ENCODE results near the gene TMEM108.

TMEM108 gene

DNA sequence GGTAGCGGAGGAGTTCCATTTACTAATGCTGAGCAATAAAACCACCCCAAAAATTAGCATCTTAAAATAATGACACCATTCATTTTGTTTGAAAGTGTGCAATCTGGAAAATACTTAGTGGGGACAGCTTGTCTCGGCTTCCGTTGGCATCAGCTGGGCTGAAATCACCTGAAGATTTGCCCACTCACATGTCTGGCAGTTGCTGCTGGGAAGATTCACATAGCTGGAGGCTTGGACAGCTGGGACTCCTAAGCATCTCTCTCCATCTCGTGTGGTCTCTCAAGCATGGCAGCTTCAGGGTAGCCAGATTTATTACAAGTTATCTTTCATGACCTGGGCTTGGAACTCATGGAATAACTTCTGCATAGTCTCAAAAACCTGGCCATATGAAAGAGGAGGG lies 323.2 kb downstream of the TMEM108 start:
- no peak for TF ChIP-seq POLR2AphosphoS5 (IDR thresholded peaks at IDR 0.05; ENCODE audit: low read depth, low read length)

DNA sequence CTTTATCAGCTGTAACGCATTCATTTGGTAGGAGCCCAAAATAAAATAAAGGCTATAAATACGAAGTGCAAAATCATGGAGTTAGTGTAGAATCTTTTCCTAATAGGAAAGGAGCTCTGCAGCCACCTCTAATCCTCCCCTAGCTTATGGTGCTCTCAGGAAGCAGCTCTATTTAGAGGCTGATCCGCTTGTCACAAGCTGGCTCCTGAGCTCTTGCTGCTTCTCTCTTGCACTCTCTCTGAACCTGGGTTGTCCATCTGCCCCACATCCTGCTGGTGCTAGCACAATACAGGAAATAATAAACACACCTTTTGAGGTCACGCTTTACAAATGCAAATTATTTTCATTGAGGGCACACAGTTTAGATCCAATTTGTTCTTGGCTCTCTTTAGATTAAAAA lies 324.3 kb downstream of the TMEM108 start:
- TF ChIP-seq TAF1 (IDR thresholded peaks at IDR 0.05; ENCODE audit: borderline replicate concordance, insufficient read depth, low read length), result no peak
- no peak for TF ChIP-seq FOXP2 (optimal IDR thresholded peaks at IDR 0.05; ENCODE audit: borderline replicate concordance, extremely low read depth, extremely low read length, insufficient read depth)
- no peak for TF ChIP-seq POLR2AphosphoS5 (IDR thresholded peaks at IDR 0.05; ENCODE audit: low read depth, low read length)
- TF ChIP-seq, protein P1, sequence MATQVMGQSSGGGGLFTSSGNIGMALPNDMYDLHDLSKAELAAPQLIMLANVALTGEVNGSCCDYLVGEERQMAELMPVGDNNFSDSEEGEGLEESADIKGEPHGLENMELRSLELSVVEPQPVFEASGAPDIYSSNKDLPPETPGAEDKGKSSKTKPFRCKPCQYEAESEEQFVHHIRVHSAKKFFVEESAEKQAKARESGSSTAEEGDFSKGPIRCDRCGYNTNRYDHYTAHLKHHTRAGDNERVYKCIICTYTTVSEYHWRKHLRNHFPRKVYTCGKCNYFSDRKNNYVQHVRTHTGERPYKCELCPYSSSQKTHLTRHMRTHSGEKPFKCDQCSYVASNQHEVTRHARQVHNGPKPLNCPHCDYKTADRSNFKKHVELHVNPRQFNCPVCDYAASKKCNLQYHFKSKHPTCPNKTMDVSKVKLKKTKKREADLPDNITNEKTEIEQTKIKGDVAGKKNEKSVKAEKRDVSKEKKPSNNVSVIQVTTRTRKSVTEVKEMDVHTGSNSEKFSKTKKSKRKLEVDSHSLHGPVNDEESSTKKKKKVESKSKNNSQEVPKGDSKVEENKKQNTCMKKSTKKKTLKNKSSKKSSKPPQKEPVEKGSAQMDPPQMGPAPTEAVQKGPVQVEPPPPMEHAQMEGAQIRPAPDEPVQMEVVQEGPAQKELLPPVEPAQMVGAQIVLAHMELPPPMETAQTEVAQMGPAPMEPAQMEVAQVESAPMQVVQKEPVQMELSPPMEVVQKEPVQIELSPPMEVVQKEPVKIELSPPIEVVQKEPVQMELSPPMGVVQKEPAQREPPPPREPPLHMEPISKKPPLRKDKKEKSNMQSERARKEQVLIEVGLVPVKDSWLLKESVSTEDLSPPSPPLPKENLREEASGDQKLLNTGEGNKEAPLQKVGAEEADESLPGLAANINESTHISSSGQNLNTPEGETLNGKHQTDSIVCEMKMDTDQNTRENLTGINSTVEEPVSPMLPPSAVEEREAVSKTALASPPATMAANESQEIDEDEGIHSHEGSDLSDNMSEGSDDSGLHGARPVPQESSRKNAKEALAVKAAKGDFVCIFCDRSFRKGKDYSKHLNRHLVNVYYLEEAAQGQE (IDR thresholded peaks at IDR 0.05; ENCODE audit: insufficient read depth in 1 of 2, low read depth in 2 of 2, low read length in 2 of 2), result no peak
- TF ChIP-seq SIN3A (IDR thresholded peaks at IDR 0.05; ENCODE audit: borderline replicate concordance, insufficient read depth, low read length), result no peak

DNA sequence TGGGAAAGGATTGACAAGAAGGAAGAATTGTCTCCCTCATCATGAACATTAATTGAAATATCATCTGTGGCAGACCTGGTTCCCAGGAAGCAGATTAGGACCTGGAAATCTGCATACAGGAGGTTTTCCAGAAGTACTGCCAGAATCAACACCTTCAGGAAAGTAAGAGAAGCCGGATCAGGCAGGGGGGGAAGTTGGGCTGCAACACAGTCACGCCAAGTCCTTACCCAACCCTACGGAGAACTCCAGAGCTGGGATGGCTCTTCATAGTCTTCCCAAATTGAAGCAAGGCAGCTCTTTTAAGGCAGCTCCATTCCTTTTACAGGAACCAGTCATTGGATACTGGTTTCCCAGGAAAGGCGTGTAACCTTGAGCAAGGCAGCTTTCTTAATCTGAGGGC lies 326.5 kb downstream of the TMEM108 start:
- TF ChIP-seq, protein P1 (IDR thresholded peaks at IDR 0.05; ENCODE audit: insufficient read depth in 1 of 2, low read depth in 2 of 2, low read length in 2 of 2), result no peak
- no peak for TF ChIP-seq POLR2AphosphoS5 (IDR thresholded peaks at IDR 0.05; ENCODE audit: low read depth, low read length)
- TF ChIP-seq SIN3A (IDR thresholded peaks at IDR 0.05; ENCODE audit: borderline replicate concordance, insufficient read depth, low read length), result no peak
- TF ChIP-seq TAF1 (IDR thresholded peaks at IDR 0.05; ENCODE audit: borderline replicate concordance, insufficient read depth, low read length), result no peak
- TF ChIP-seq FOXP2 (optimal IDR thresholded peaks at IDR 0.05; ENCODE audit: borderline replicate concordance, extremely low read depth, extremely low read length, insufficient read depth), result no peak

DNA sequence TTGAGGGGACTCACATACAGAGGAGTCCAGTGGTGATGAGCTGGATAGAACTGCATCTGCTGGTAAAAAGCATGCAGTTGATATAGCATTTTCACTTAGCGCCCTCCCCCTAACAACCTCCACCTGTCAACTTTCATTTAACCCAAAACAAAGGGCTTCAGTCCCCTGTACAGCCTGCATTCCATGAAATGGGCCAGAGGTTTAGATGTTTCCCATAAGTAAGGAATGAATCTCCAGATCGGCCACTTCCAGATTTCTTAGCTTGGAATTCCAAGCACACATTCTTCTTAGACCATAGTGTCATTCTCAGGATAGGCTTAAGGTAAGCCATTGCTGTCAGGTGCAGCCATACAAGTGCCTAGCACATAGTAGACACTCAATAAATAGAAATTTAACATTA lies 328.7 kb downstream of the TMEM108 start:
- no peak for TF ChIP-seq TAF1 (IDR thresholded peaks at IDR 0.05; ENCODE audit: borderline replicate concordance, insufficient read depth, low read length)
- TF ChIP-seq, protein P1 (IDR thresholded peaks at IDR 0.05; ENCODE audit: insufficient read depth in 1 of 2, low read depth in 2 of 2, low read length in 2 of 2), result no peak
- no peak for TF ChIP-seq SIN3A (IDR thresholded peaks at IDR 0.05; ENCODE audit: borderline replicate concordance, insufficient read depth, low read length)
- no peak for TF ChIP-seq POLR2AphosphoS5 (IDR thresholded peaks at IDR 0.05; ENCODE audit: low read depth, low read length)
- TF ChIP-seq FOXP2 (optimal IDR thresholded peaks at IDR 0.05; ENCODE audit: borderline replicate concordance, extremely low read depth, extremely low read length, insufficient read depth), result no peak

DNA sequence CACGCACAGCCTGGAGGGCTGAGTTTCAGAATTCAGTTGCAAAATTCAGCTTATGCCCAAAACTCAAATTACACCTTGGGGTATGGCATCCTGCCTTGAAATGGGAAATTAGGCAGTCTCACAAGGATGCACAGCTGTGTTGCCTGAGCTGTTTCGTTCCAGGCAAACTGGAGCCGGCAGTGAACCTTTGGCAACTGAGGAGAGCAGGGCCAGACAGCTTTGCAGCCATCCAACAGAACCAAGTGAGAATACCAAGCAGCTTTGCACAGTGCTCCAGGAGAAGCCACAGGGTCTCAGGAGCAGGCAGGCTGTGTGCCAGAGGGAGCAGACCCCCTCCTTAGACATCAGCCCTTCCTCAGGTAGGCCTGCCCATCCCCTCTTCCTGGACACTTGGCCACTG lies 329.2 kb downstream of the TMEM108 start:
- TF ChIP-seq POLR2AphosphoS5 (IDR thresholded peaks at IDR 0.05; ENCODE audit: low read depth, low read length), result no peak
- TF ChIP-seq FOXP2 (optimal IDR thresholded peaks at IDR 0.05; ENCODE audit: borderline replicate concordance, extremely low read depth, extremely low read length, insufficient read depth), result no peak
- TF ChIP-seq, protein P1 (IDR thresholded peaks at IDR 0.05; ENCODE audit: insufficient read depth in 1 of 2, low read depth in 2 of 2, low read length in 2 of 2), result no peak
- no peak for TF ChIP-seq SIN3A (IDR thresholded peaks at IDR 0.05; ENCODE audit: borderline replicate concordance, insufficient read depth, low read length)
